Measurements from ENCODE around the gene AWAT2. TPM values are rescaled to one million over a fixed set of nuclear protein-coding genes. Genes with fewer than 3 reads are reported as not detected.
A peak's percentile ranks its signal among the peaks of the same experiment; 100 is the strongest.

The AWAT2 gene
- total and polyA plus RNA-seq, 12 donors: not detected

DNA sequence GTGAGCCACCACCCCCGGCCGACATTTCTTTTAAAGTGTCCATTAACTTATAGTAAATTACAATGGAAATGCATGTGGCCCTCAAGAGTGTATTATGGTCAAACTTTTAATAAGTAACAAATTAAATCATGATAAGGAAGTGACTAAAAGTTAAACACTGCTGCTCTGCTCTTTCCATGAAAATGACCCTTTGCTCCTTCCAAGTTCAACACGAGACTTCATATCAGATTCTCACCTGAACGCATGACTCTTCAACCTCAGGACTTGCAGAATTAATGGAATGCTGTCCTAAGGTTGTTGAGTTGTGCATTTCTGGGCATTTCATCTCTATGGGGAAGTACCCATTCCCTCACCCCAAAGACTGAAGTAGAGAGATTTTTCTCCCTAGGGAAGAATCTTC, 27.1 kb downstream of the AWAT2 start:
- H3K36me3 ChIP-seq: no peaks in the 10 kb centered on the region
- DNase-seq: no peak
- H3K27me3 ChIP-seq: peaks cover 0 to 25% (median 0%) of the 10 kb centered on the region in 7 donors
- H3K9me3 ChIP-seq: peaks cover 0 to 6% (median 0%) of the 10 kb centered on the region in 11 donors
- ATAC-seq: no peak
- 93 to 96% methylated on average over 4 of the region's 4 CpGs for WGBS, 2 donors
- TF ChIP-seq, protein P1, sequence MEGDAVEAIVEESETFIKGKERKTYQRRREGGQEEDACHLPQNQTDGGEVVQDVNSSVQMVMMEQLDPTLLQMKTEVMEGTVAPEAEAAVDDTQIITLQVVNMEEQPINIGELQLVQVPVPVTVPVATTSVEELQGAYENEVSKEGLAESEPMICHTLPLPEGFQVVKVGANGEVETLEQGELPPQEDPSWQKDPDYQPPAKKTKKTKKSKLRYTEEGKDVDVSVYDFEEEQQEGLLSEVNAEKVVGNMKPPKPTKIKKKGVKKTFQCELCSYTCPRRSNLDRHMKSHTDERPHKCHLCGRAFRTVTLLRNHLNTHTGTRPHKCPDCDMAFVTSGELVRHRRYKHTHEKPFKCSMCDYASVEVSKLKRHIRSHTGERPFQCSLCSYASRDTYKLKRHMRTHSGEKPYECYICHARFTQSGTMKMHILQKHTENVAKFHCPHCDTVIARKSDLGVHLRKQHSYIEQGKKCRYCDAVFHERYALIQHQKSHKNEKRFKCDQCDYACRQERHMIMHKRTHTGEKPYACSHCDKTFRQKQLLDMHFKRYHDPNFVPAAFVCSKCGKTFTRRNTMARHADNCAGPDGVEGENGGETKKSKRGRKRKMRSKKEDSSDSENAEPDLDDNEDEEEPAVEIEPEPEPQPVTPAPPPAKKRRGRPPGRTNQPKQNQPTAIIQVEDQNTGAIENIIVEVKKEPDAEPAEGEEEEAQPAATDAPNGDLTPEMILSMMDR (IDR thresholded peaks at IDR 0.05): no peak
- H3K4me1 ChIP-seq: peaks cover 0 to 16% (median 0%) of the 10 kb centered on the region in 9 donors
- no peak overlapping the region for H3K4me3 ChIP-seq
- H3K27ac ChIP-seq: no peak overlapping the region
- intact Hi-C loops (cut with DNase I): loop anchor here in 1 of 10 donors (10.0 kb wide), 1 partner anchor 408 kb away; the partner anchor contains the start of gene EDA

DNA sequence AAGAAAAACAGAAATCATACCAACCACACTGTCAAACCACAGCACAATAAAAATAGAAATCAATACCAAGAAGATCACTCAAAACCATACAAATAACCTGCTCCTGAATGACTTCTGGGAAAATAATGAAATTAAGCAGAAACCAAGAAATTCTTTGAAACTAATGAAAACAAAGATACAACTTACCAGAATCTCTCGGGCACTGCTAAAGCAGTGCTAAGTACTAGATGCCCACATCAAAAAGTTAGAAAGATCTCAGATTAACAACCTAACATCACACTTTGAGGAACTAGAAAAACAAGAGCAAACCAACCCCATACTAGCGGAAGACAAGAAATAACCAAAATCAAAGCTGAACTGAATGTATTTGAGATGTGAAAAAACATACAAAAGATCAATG, 33.2 kb downstream of the AWAT2 start:
- H3K9me3 ChIP-seq: peaks cover 0 to 8% (median 0%) of the 10 kb centered on the region in 11 donors
- DNase-seq (no peak), ATAC-seq (no peak)
- no peaks in the 10 kb centered on the region for H3K36me3 ChIP-seq
- peaks cover 0 to 9% (median 0%) of the 10 kb centered on the region in 9 donors for H3K4me1 ChIP-seq
- H3K4me3 ChIP-seq: no peak overlapping the region
- no peak overlapping the region for H3K27ac ChIP-seq
- intact Hi-C loops (cut with DNase I): no loop called here
- 96 to 99% methylated on average over 2 of the region's 2 CpGs for WGBS, 2 donors
- TF ChIP-seq, protein P1 (IDR thresholded peaks at IDR 0.05): no peak
- H3K27me3 ChIP-seq: peaks cover 0 to 51% (median 0%) of the 10 kb centered on the region in 7 donors

DNA sequence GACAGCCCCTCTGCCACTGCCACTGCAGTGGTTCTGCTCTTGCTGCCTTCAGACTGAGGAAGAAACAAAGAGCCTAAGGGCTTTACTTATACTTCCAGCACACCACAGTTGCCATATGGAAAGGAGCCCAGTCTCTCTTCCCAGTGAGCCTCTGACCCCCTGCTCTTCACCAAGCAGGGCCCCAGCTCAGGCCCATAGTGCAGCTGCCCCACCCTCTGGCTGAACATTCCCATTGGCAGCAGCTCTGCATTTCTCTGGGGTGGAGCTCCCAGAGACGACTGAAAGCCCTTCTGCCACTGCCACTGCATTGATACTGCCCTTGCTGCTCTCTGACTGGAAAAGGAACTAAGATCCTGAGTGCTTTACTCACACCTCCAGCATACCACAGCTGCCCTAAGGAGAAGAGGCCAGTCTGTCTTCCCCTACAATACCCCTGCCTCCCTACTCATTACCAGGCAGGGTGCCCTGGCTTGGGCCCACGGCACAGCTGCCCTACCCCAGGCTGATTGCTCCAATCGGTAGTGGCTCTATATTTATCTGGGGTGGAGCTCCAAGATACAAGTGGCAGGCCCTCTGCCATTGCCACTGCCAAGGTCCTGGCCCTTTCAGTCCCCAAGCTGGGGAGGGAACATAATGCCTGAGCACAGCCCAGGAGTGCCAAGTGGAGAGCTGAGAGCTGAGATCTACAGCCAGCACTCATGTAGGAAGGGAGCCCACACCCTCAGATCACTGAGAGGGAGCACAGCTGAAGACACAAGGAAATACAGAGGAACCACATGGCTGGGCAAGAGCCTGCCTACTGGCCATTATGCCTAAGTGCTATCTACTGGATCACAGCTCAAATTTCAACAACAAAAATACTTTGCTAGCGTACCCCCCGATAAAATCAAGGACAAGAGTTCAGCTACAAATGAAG, 36.0 kb downstream of the AWAT2 start:
- TF ChIP-seq, protein P1 (IDR thresholded peaks at IDR 0.05): peak in 2 of 9 donors; percentile 13
- ATAC-seq (peak; percentile 91 to 97 (median 94)), DNase-seq (peak; percentile 37 to 38)
- Histone ChIP-seq H3K27me3 (peaks cover 0 to 63% (median 0%) of the 10 kb centered on the region in 7 donors), H3K4me1 (peaks cover 0 to 9% (median 0%) of the 10 kb centered on the region in 9 donors), H3K27ac (peak overlapping the region; percentile 59 to 83 (median 68)), H3K4me3 (no peak overlapping the region), H3K36me3 (no peaks in the 10 kb centered on the region), H3K9me3 (peaks cover 0 to 8% (median 0%) of the 10 kb centered on the region in 11 donors)
- WGBS, 2 donors: 30 to 38% methylated on average over 5 of the region's 5 CpGs
- intact Hi-C loops (cut with DNase I): no loop called here

DNA sequence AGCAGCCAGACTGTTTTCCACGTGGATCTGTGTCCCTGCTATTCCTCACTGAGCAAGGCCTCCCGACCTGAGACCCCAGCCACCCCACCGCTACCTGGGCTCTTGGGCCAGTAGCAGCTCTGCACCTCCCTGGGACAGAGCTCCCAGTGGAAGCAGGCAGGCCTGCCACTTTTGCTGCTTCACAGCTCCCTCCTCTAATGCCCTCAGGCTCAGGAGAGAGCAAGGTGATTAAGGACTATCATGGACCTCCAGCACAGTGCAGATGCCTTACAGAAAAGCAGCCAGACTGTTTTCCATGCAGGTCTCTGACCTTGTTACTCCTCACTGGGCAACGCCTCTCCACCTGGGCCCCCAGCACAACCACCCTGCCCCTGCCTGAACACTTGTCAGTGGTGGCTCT, 37.0 kb downstream of the AWAT2 start:
- Histone ChIP-seq H3K36me3 (no peaks in the 10 kb centered on the region), H3K9me3 (peaks cover 0 to 3% (median 0%) of the 10 kb centered on the region in 11 donors), H3K27ac (peak overlapping the region; percentile 59 to 83 (median 68)), H3K4me1 (peaks cover 0 to 9% (median 0%) of the 10 kb centered on the region in 9 donors), H3K4me3 (no peak overlapping the region), H3K27me3 (peaks cover 0 to 63% (median 0%) of the 10 kb centered on the region in 7 donors)
- ATAC-seq: peak in 5 of 8 donors; percentile 11 to 32 (median 17)
- DNase-seq: no peak
- TF ChIP-seq, protein P1 (IDR thresholded peaks at IDR 0.05): no peak
- intact Hi-C loops (cut with DNase I): no loop called here
- WGBS, 2 donors: 72 to 76% methylated on average over 4 of the region's 4 CpGs
